ENCODE measurements around the gene HMGCS1. TPM values are rescaled to one million over a fixed set of nuclear protein-coding genes. Genes with fewer than 3 reads are reported as not detected.

HMGCS1 gene
- total RNA-seq (2016; rRNA removed; fragmentation: Illumina TruSeq; extraction: Trizol) (318 and 569 TPM in 2 replicates), polyA plus RNA-seq (2011; rRNA removed) (56.8 and 102 TPM in 2 replicates), polyA minus RNA-seq (2011; rRNA and poly(A)+ RNA removed; ENCODE audit: low replicate concordance) (22.2 and 53.8 TPM in 2 replicates), Bru-seq, nascent RNA (percentile 98 among the genes with signal in this experiment), BruChase-seq, experiment 1, labeled RNA remaining after a 6-hour chase (percentile 98 among the genes with signal in this experiment), BruChase-seq, experiment 2, labeled RNA remaining after a 2-hour chase (percentile 99 among the genes with signal in this experiment)
- total RNA-seq (2016; cell fraction: cytosol; rRNA removed; fragmentation: Illumina TruSeq; extraction: Trizol; ENCODE audit: low read depth): 102 and 103 TPM in 2 replicates
- total RNA-seq (2016; cell fraction: insoluble cytoplasmic fraction; rRNA removed; fragmentation: Illumina TruSeq; extraction: Trizol): 324 and 538 TPM in 2 replicates
- total RNA-seq (2016; cell fraction: membrane; rRNA removed; fragmentation: Illumina TruSeq; extraction: Trizol): 88.2 and 99.0 TPM in 2 replicates
- 264 and 285 TPM in 2 replicates for total RNA-seq (2016; cell fraction: nucleus; rRNA removed; fragmentation: Illumina TruSeq; extraction: Trizol)
- polyA plus RNA-seq (2011; cell fraction: cytosol; rRNA removed): 18.1 and 55.8 TPM in 2 replicates
- 66.5 and 148 TPM in 2 replicates for polyA plus RNA-seq (2011; cell fraction: nucleus; rRNA removed)
- polyA plus RNA-seq (2012): 234 and 245 TPM in 2 replicates
- polyA plus RNA-seq (2016; cell fraction: cytosol; fragmentation: Illumina TruSeq; extraction: Trizol; ENCODE audit: low read depth): 9.1 and 11.3 TPM in 2 replicates
- polyA plus RNA-seq (2016; cell fraction: insoluble cytoplasmic fraction; fragmentation: Illumina TruSeq; extraction: Trizol; ENCODE audit: low read depth): 406 and 419 TPM in 2 replicates
- polyA plus RNA-seq (2016; cell fraction: membrane; fragmentation: Illumina TruSeq; extraction: Trizol; ENCODE audit: low read depth): 30.9 and 36.1 TPM in 2 replicates
- polyA plus RNA-seq (2016; cell fraction: nucleus; fragmentation: Illumina TruSeq; extraction: Trizol; ENCODE audit: insufficient read depth, low read depth): 378 and 389 TPM in 2 replicates
- polyA minus RNA-seq (2011; cell fraction: cytosol; rRNA and poly(A)+ RNA removed): 57.9 and 117 TPM in 2 replicates
- 197 and 349 TPM in 2 replicates for polyA minus RNA-seq (2011; cell fraction: nucleus; rRNA and poly(A)+ RNA removed)
- long read RNA-seq, experiment 1, transcript HMGCS1-202 (10 exons, 3,466 nt): major isoform, 5 of 87 reads
- long read RNA-seq, experiment 1, partial matches to known transcripts: 6 of 87 reads
- long read RNA-seq, experiment 1, other reads (novel, unspliced or antisense): 73 of 87 reads
- long read RNA-seq, experiment 2, transcript HMGCS1-202 (10 exons, 3,466 nt): major isoform, 24 of 235 reads
- long read RNA-seq, experiment 2, transcript HMGCS1-201 (11 exons, 3,506 nt): minor isoform, 19 of 235 reads
- long read RNA-seq, experiment 2, partial matches to known transcripts: 30 of 235 reads
- long read RNA-seq, experiment 2, other reads (novel, unspliced or antisense): 162 of 235 reads

GRCh38 chr5:43313035-43313853, at the start of gene HMGCS1:
Gene HMGCS1 (minus strand): TSS chr5:43313412. CDS start chr5:43298965, 14,447 bp downstream.
- ATAC-seq: peak; percentile 96
- 1% methylated on average over 44 of the region's 70 CpGs for WGBS (ENCODE audit: low lambda C conversion rate)
- peak; percentile 99 for FAIRE-seq
- POLR2A ChIA-PET: interaction anchor here (0.6 to 2.8 kb wide), 18 partner anchors 11 to 286 kb away, joined by 3 to 66 read pairs (median 6); partner anchors contain the start of genes C5orf34, CCL28, TMEM267 and ZNF131
- peak; percentile 98 for DNase-seq (ENCODE audit: low spot score)
- peaks cover 47% of the 10 kb centered on the region for H4K20me1 ChIP-seq (ENCODE audit: insufficient read depth, low read length)
- no peaks in the 10 kb centered on the region; a peak in 2 of 5 replicates for H3K36me3 ChIP-seq (replicated peaks in 1 of 2; ENCODE audit: control insufficient read depth in 1 of 2, insufficient read depth in 2 of 2, low read length in 2 of 2)
- peak within 1 kb of the TSS; percentile 85 for H3K4me2 ChIP-seq (ENCODE audit: low read depth, low read length)
- peak within 1 kb of the TSS; percentile 94 for H3K27ac ChIP-seq (ENCODE audit: extremely low read length, insufficient read depth, low read length)
- no peaks in the 10 kb centered on the region; a peak in 1 of 5 replicates for H3K27me3 ChIP-seq (ENCODE audit: control insufficient read depth in 1 of 2, insufficient read depth in 2 of 2, low read length in 2 of 2)
- H3K9ac ChIP-seq (ENCODE audit: insufficient read depth, low read depth, low read length): peak within 1 kb of the TSS; percentile 97
- no peaks in the 10 kb centered on the region for H3K9me3 ChIP-seq (ENCODE audit: low read length)
- no peak within 1 kb of the TSS for H2AFZ ChIP-seq (ENCODE audit: low read length)
- H3K4me3 ChIP-seq (replicated peaks in 1 of 3; ENCODE audit: insufficient read depth in 1 of 3, low read depth in 2 of 3, low read length in 3 of 3): peak within 1 kb of the TSS; percentile 88 to 98 (median 88)
- H3K79me2 ChIP-seq (ENCODE audit: insufficient read depth, low read length): peaks cover 56% of the 10 kb centered on the region
- CTCF ChIA-PET (ENCODE audit: low intra/inter-chr PET ratio, low total read pairs): no interaction called here
- H3K4me1 ChIP-seq (ENCODE audit: insufficient read depth, low read length): peaks cover 48% of the 10 kb centered on the region
- BruUV-seq (replicated peaks): no TSS peak
- intact Hi-C loops (cut with micrococcal nuclease; ENCODE audit: unreplicated experiment) (loop anchor here (1.0 to 5.0 kb wide), 3 partner anchors 34 to 191 kb away; partner anchors contain the start of genes TMEM267 and ZNF131), in situ Hi-C loops (cut with HindIII; ENCODE audit: extremely low pct_ligation_motif_present, low pct_unique_long_range_greater_than_20kb) (no loop called here)
- TF ChIP-seq TSC22D2 (CRISPR knock-in tag; IDR thresholded peaks at IDR 0.05; ENCODE audit: borderline replicate concordance) (no peak), GLMP (CRISPR knock-in tag; IDR thresholded peaks at IDR 0.05; ENCODE audit: borderline replicate concordance) (no peak), FOXJ3 (CRISPR knock-in tag; IDR thresholded peaks at IDR 0.05; ENCODE audit: borderline replicate concordance) (no peak), MEIS1 (CRISPR knock-in tag; IDR thresholded peaks at IDR 0.05; ENCODE audit: borderline replicate concordance) (no peak), PRPF4 (IDR thresholded peaks at IDR 0.05; ENCODE audit: low read depth, low read length, poor library complexity, severe bottlenecking) (no peak), ZNF569 (CRISPR knock-in tag; IDR thresholded peaks at IDR 0.05; ENCODE audit: borderline replicate concordance) (no peak), ZNF781 (CRISPR knock-in tag; IDR thresholded peaks at IDR 0.05; ENCODE audit: borderline replicate concordance, not compliant biosample characterization) (no peak), CREB1 (IDR thresholded peaks at IDR 0.05) (peak; percentile 95), CREB1 (CRISPR knock-in tag; IDR thresholded peaks at IDR 0.05) (peak; percentile 98), HNRNPH1 (optimal IDR thresholded peaks at IDR 0.05; ENCODE audit: low read depth, low read length) (peak; percentile 82), ZNF761 (CRISPR knock-in tag; conservative IDR thresholded peaks at IDR 0.05) (0 out of 2 replicates have a peak, but pooled peaks have one; percentile 26), ZNF101 (CRISPR knock-in tag; IDR thresholded peaks at IDR 0.05; ENCODE audit: borderline replicate concordance, low read depth) (no peak)
- TF ChIP-seq, protein P1, sequence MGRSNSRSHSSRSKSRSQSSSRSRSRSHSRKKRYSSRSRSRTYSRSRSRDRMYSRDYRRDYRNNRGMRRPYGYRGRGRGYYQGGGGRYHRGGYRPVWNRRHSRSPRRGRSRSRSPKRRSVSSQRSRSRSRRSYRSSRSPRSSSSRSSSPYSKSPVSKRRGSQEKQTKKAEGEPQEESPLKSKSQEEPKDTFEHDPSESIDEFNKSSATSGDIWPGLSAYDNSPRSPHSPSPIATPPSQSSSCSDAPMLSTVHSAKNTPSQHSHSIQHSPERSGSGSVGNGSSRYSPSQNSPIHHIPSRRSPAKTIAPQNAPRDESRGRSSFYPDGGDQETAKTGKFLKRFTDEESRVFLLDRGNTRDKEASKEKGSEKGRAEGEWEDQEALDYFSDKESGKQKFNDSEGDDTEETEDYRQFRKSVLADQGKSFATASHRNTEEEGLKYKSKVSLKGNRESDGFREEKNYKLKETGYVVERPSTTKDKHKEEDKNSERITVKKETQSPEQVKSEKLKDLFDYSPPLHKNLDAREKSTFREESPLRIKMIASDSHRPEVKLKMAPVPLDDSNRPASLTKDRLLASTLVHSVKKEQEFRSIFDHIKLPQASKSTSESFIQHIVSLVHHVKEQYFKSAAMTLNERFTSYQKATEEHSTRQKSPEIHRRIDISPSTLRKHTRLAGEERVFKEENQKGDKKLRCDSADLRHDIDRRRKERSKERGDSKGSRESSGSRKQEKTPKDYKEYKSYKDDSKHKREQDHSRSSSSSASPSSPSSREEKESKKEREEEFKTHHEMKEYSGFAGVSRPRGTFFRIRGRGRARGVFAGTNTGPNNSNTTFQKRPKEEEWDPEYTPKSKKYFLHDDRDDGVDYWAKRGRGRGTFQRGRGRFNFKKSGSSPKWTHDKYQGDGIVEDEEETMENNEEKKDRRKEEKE (IDR thresholded peaks at IDR 0.05): no peak
